Neutrophil (primary cell): ENCODE results near the gene CHCHD6.

Experiments
- H3K27ac ChIP-seq: fragments of 200-600 bp; sonication (generic); 2 replicates; pipeline ENCODE4 v1.5.1; 2016; ENCODE audit warnings: mild to moderate bottlenecking, moderate library complexity
- H3K27me3 ChIP-seq: fragments of 200-600 bp; sonication (generic); 2 replicates; pipeline ENCODE4 v1.6.0; 2016; ENCODE audit warnings: mild to moderate bottlenecking
- H3K36me3 ChIP-seq: fragments of 200-600 bp; sonication (generic); 2 replicates; pipeline ENCODE4 v1.5.1; 2017
- H3K4me1 ChIP-seq, 2 experiments: fragments of 200-600 bp in 1 of 2; sonication (generic) in 1 of 2; 1 replicate in 1 of 2; 2 replicates in 1 of 2; pipeline versions ENCODE4 v1.5.1 to v1.6.1; 2013 to 2016; ENCODE audit warnings: low read depth in 1 of 2, low read length in 1 of 2, mild to moderate bottlenecking in 1 of 2, moderate library complexity in 1 of 2; ENCODE audit not compliant: control insufficient read depth in 1 of 2, insufficient read depth in 1 of 2
- H3K4me3 ChIP-seq, 2 experiments: fragments of 200-600 bp in 1 of 2; sonication (generic) in 1 of 2; 1 replicate in 1 of 2; 2 replicates in 1 of 2; pipeline ENCODE4 v1.5.1; 2013 to 2016; ENCODE audit warnings: low read depth in 1 of 2, low read length in 1 of 2, mild to moderate bottlenecking in 1 of 2, moderate library complexity in 1 of 2
- H3K9me3 ChIP-seq: fragments of 200-600 bp; sonication (generic); 2 replicates; pipeline ENCODE4 v1.5.1; 2016
- CTCF ChIP-seq: fragments of 200-600 bp; sonication (generic); IDR thresholded peaks from 2 replicates; pipeline ENCODE4 v1.5.1; 2016; ENCODE audit warnings: antibody characterized with exemption

CHCHD6 gene

GRCh38 chr3:126889276-126890201, 185.5 kb downstream of the CHCHD6 start:
- no peak overlapping the region for H3K4me3 ChIP-seq
- no peaks in the 10 kb centered on the region for H3K4me1 ChIP-seq
- no peaks in the 10 kb centered on the region for H3K36me3 ChIP-seq
- no peaks in the 10 kb centered on the region for H3K27me3 ChIP-seq
- no peak for TF ChIP-seq CTCF
- no peaks in the 10 kb centered on the region for H3K9me3 ChIP-seq
- H3K27ac ChIP-seq, result no peak overlapping the region

- Histone ChIP-seq H3K27ac (no peak overlapping the region), H3K4me3 (no peak overlapping the region), H3K9me3 (no peaks in the 10 kb centered on the region), H3K36me3 (no peaks in the 10 kb centered on the region), H3K27me3 (peaks cover 8% of the 10 kb centered on the region), H3K4me1 (no peaks in the 10 kb centered on the region)
- TF ChIP-seq CTCF, result no peak
Measured at GRCh38 chr3:126891141-126891540, 187.1 kb downstream of the CHCHD6 start.

- no peak overlapping the region for H3K27ac ChIP-seq
- H3K4me3 ChIP-seq, result no peak overlapping the region
- peaks cover 12% of the 10 kb centered on the region for H3K27me3 ChIP-seq
- no peaks in the 10 kb centered on the region for H3K36me3 ChIP-seq
- no peaks in the 10 kb centered on the region for H3K4me1 ChIP-seq
- H3K9me3 ChIP-seq, result no peaks in the 10 kb centered on the region
- TF ChIP-seq CTCF, result no peak
Measured at GRCh38 chr3:126891791-126892190, 187.8 kb downstream of the CHCHD6 start.

- no peaks in the 10 kb centered on the region for H3K36me3 ChIP-seq
- H3K4me1 ChIP-seq, result no peaks in the 10 kb centered on the region
- no peak for TF ChIP-seq CTCF
- H3K9me3 ChIP-seq, result no peaks in the 10 kb centered on the region
- H3K27ac ChIP-seq, result no peak overlapping the region
- no peak overlapping the region for H3K4me3 ChIP-seq
- H3K27me3 ChIP-seq, result peaks cover 16% of the 10 kb centered on the region
Measured at GRCh38 chr3:126893651-126894050, 189.6 kb downstream of the CHCHD6 start.

- TF ChIP-seq CTCF, result no peak
- no peak overlapping the region for H3K4me3 ChIP-seq
- no peaks in the 10 kb centered on the region for H3K4me1 ChIP-seq
- H3K27ac ChIP-seq, result no peak overlapping the region
- H3K36me3 ChIP-seq, result no peaks in the 10 kb centered on the region
- H3K27me3 ChIP-seq, result peaks cover 23% of the 10 kb centered on the region
- no peaks in the 10 kb centered on the region for H3K9me3 ChIP-seq
Measured at GRCh38 chr3:126894475-126894874, 190.4 kb downstream of the CHCHD6 start.
